GM12892 (cell line): ENCODE data around the gene UST.

Source experiments
- POLR2A ChIP-seq: IDR thresholded peaks from 2 replicates; pipeline ENCODE4 v1.6.1; 2011; ENCODE audit warnings: low read depth, low read length, control low read depth
- POLR2AphosphoS5 ChIP-seq: IDR thresholded peaks from 2 replicates; pipeline ENCODE4 v1.6.1; 2011; ENCODE audit warnings: low read depth, low read length, control low read depth
- TAF1 ChIP-seq: IDR thresholded peaks from 2 replicates; pipeline ENCODE4 v1.6.1; 2011; ENCODE audit warnings: low read depth, mild to moderate bottlenecking, control low read depth, low read length, borderline replicate concordance

DNA sequence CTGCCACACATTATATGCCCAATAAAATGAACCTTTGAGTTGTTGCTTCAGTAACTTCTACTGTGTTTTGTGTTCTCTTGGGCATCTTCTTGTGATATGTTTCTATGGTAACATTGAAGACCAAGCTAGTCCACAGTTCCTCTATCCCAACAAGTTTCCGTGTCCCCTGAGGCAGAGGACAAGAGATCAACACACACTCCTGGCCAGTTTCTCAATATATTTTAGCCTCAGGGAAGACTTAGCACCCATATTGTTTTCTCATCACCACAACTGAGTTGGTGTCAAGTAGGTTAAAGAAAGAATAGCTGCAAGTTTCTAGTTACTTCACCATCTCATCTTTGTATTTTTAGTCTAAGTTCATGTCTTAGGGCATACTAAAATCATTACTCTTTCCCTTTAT lies 277.5 kb downstream of the UST start:
- TF ChIP-seq POLR2A: no peak
- no peak for TF ChIP-seq POLR2AphosphoS5
- TF ChIP-seq TAF1: no peak
